ENCODE results near the gene DNHD1. TPM values are rescaled to one million over a fixed set of nuclear protein-coding genes. Genes with fewer than 3 reads are reported as not detected.
A peak's percentile ranks its signal among the peaks of the same experiment; 100 is the strongest.

The DNHD1 gene
- total and polyA plus RNA-seq, 2 of the 4 experiments (the other 2 are of a cell fraction), result 1.8 to 3.6 TPM

GRCh38 chr11:6475936-6476335, 21.1 kb upstream of the DNHD1 start:
- no peak overlapping the region for H2BK120ac ChIP-seq (ENCODE audit: low read depth, low read length)
- no peak overlapping the region for H2AK5ac ChIP-seq (ENCODE audit: low read depth, low read length)
- in situ Hi-C loops (cut with MboI; ENCODE audit: low sequenced_read_pairs) (no loop called here), intact Hi-C loops (cut with micrococcal nuclease) (no loop called here), dilution Hi-C loops (cut with HindIII; ENCODE audit: low sequenced_read_pairs, unreplicated experiment) (no loop called here)
- no TSS peak for BruUV-seq (replicated peaks)
- no peak overlapping the region for H3K56ac ChIP-seq (ENCODE audit: extremely low read depth, insufficient read depth, low read length)
- DNase-seq (no peak), ATAC-seq (ENCODE audit: low read depth) (no peak)
- no peak overlapping the region for H3K4me3 ChIP-seq (ENCODE audit: insufficient read depth, low read depth, low read length)
- H3K9me3 ChIP-seq (ENCODE audit: control insufficient read depth, insufficient read depth, low read length), result no peaks in the 10 kb centered on the region
- peak overlapping the region; percentile 42 for H2AK9ac ChIP-seq (replicated peaks; ENCODE audit: low read depth, low read length, poor library complexity)
- no peak overlapping the region for H3K18ac ChIP-seq (ENCODE audit: low read depth, low read length)
- H2BK15ac ChIP-seq (ENCODE audit: low read depth, low read length), result no peak overlapping the region
- H2BK20ac ChIP-seq (ENCODE audit: low read depth, low read length), result no peak overlapping the region
- H3K27me3 ChIP-seq (ENCODE audit: control insufficient read depth, insufficient read depth, low read length), result no peaks in the 10 kb centered on the region
- H3K14ac ChIP-seq (replicated peaks; ENCODE audit: low read depth, low read length), result no peak overlapping the region
- H3K27ac ChIP-seq (ENCODE audit: insufficient read depth, low read length), result no peak overlapping the region
- ChIA-PET CTCF (no interaction called here), POLR2A (ENCODE audit: unreplicated experiment) (interaction anchor here (0.6 to 0.7 kb wide), 2 partner anchors 146 to 281 kb away, joined by 3 to 9 read pairs; no protein-coding TSS in a partner anchor)
- H4K91ac ChIP-seq (ENCODE audit: insufficient read depth, low read depth, low read length), result no peak overlapping the region
- H3K23ac ChIP-seq (ENCODE audit: low read depth, low read length), result no peak overlapping the region
- peaks cover 13% of the 10 kb centered on the region for H3K9me1 ChIP-seq (ENCODE audit: insufficient read depth, low read length)
- H3K4me1 ChIP-seq (ENCODE audit: control insufficient read depth, insufficient read depth, low read length), result peaks cover 10% of the 10 kb centered on the region
- no peak overlapping the region for H3K9ac ChIP-seq (ENCODE audit: low read depth, low read length)
- peaks cover 35 to 72% of the 10 kb centered on the region in 2 experiments; a peak in 3 of 4 replicates for H3K79me1 ChIP-seq (ENCODE audit: low read depth in 1 of 2, low read length in 2 of 2)
- H4K5ac ChIP-seq (ENCODE audit: low read depth, low read length), result no peak overlapping the region
- H4K20me1 ChIP-seq (ENCODE audit: insufficient read depth, low read length), result no peaks in the 10 kb centered on the region; the same call in 1 of the 2 replicates
- H3K36me3 ChIP-seq (ENCODE audit: control insufficient read depth, insufficient read depth, low read length), result peaks cover 29% of the 10 kb centered on the region
- H2AFZ ChIP-seq (replicated peaks; ENCODE audit: low read length, poor library complexity), result no peak overlapping the region
- no peak overlapping the region for H3K4ac ChIP-seq (ENCODE audit: low read depth, low read length)
- H2BK5ac ChIP-seq (ENCODE audit: low read depth, low read length, poor library complexity, severe bottlenecking), result no peak overlapping the region
- TF ChIP-seq CEBPB (IDR thresholded peaks at IDR 0.05; ENCODE audit: low read depth, low read length) (no peak), MXI1 (IDR thresholded peaks at IDR 0.05; ENCODE audit: borderline replicate concordance, low read depth, low read length) (no peak), RCOR1 (IDR thresholded peaks at IDR 0.05; ENCODE audit: insufficient replicate concordance, low read length) (no peak), MAZ (IDR thresholded peaks at IDR 0.05; ENCODE audit: borderline replicate concordance, low read depth, low read length) (no peak), ELK1 (IDR thresholded peaks at IDR 0.05; ENCODE audit: borderline replicate concordance, low read depth, low read length) (no peak), BHLHE40 (IDR thresholded peaks at IDR 0.05; ENCODE audit: low read depth, low read length) (no peak), FOS (IDR thresholded peaks at IDR 0.05; ENCODE audit: low read depth, low read length) (no peak), CTCF (conservative IDR thresholded peaks at IDR 0.05; ENCODE audit: low read depth, low read length) (no peak), RFX5 (IDR thresholded peaks at IDR 0.05; ENCODE audit: low read depth, low read length) (no peak), NFE2L2 (IDR thresholded peaks at IDR 0.05; ENCODE audit: low read depth, low read length) (no peak)
- 100% methylated on average over 1 of the region's 5 CpGs; no CpG with 5 or more reads in 1 of the 2 experiments for WGBS, 2 experiments (ENCODE audit: extremely low coverage in 2 of 2, insufficient read length in 1 of 2)
- H3K4me2 ChIP-seq (ENCODE audit: low read depth, low read length), result no peak overlapping the region
- no peak overlapping the region for H4K8ac ChIP-seq (ENCODE audit: low read depth in 2 of 2, low read length in 2 of 2)
